Hematopoietic multipotent progenitor cell treated with erythropoietin and hydrocortisone succinate and interleukin-3 and kit ligand, for 6 days (in vitro differentiated cells): ENCODE measurements around the gene TBC1D12.
"Not testable (repeated sequence)": the region's sequence is repeated elsewhere in the genome, so short reads cannot be mapped to it uniquely, and the experiment has no call there.

ENCODE experiments used
- DNase-seq: peaks from one replicate; pipeline ENCODE4 v3.0.0-alpha.2; 2015

TBC1D12 gene

GRCh38 chr10:94461503-94461902, 59.2 kb downstream of the TBC1D12 start:
- DNase-seq = no peak

- DNase-seq = no peak
These were observed 59.8 kb downstream of the TBC1D12 start for GRCh38 chr10:94462130-94462529.

- DNase-seq = no peak
These were observed 63.3 kb downstream of the TBC1D12 start for GRCh38 chr10:94465684-94466083.

DNA sequence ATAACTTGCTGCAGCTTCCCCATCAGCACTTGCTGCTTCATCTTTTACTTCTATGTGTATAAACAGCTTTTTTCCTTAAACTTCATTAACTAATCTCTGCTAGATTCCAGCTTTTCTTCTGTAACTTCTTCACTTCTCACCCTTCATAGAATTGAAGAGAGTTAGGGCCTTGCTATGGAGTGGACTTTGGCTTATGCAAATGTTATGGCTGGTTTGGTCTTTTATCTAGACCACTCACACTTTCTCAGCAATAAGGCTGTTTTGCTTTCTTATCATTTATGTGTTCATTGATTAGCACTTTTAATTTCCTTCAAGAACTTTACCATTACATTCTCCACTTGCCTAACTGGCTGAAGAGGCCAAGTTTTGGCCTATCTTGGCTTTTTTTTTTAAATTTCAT, 79.1 kb downstream of the TBC1D12 start:
- no peak for DNase-seq

DNA sequence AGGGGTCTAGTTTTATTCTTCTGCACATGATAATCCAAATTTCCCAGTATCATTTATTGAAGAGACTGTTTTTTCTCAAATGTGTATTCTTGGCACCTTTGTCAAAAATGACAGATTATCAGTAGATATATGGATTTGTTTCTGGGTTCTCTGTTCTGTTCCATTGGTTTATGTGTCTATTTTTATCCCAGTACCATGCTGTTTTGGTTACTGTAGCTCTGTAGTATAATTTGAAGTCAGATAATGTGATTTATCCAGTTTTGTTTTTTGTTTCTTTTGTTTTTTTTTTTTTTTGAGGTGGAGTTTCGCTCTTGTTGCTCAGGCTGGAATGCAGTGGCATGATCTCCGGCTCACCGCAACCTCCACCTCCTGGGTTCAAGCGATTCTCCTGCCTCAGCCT, 81.6 kb downstream of the TBC1D12 start:
- DNase-seq = no peak

DNA sequence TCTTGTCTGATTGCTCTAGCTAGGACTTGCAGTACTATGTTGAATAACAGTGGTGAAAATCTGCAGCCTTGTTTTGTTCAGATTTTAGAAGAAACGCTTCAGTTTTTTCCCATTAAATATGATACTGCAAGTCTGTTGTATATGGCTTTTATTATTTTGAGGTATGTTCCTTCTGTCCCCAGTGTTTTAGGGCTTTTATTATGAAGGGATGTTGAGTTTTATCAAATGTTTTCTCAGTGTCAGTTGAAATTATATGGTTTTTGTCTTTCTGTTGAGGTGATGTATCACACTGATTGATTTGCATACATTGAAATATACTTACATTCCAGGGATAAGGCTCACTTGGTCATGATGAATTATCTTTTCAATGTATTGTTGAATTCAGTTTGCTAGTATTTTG, 82.8 kb downstream of the TBC1D12 start:
- no peak for DNase-seq

GRCh38 chr10:94487575-94487974, 85.2 kb downstream of the TBC1D12 start:
- DNase-seq = no peak

DNA sequence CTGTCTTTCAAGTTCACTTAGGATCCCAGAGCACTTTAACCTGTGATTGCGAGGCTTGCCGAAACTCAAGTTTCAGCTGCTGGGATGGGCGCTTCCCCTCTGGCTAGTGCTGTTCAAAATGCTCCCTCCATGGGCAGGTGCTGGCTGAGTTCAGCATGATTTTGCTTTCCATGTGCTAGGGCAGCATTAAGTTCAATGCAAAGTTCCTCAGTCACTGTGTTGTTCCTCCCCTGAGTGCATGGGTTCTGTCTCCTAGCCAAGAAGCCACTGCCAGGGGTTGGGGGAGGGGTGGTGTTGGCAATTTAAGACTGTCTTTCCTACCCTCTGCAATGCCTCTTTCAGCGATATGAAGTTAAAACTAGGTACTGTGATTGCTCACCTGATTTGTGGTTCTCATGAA, 86.8 kb downstream of the TBC1D12 start:
- DNase-seq = no peak

DNA sequence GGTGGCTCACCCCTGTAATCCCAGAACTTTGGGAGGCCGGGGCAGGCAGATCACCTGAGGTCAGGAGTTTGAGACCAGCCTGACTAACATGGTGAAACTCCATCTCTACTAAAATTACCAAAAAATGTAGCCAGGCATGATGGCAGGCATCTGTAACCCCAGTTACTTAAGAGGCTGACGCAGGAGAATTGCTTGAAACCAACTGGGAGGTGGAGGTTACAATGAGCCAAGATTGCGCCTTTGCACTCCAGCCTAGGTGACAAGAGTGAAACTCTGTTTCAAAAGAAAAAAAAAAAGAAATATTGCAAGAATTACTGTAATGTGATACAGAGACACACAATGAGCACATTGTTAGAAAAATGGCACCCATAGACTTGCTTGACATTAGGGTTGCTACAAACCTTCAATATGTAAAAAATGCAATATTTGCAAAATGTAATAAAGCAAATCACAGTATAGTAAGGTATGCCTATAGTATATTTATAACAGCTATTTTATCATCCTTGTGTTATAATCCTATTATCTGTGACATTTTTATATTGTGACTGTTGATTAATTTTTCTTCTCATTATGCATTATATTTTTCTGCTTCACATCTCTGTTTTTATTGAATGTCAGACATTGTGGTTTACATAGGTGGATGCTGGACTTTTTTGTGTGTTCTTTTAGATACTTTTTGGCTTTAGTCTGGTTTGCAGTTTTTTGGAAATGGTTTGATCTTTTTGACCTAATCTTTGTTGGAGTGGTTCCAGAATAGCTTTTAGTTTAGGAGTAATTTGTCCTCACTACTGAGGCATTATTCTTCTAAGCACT, 87.8 kb downstream of the TBC1D12 start:
- no peak for DNase-seq

GRCh38 chr10:94490789-94491039, 88.4 kb downstream of the TBC1D12 start:
- no peak for DNase-seq

DNA sequence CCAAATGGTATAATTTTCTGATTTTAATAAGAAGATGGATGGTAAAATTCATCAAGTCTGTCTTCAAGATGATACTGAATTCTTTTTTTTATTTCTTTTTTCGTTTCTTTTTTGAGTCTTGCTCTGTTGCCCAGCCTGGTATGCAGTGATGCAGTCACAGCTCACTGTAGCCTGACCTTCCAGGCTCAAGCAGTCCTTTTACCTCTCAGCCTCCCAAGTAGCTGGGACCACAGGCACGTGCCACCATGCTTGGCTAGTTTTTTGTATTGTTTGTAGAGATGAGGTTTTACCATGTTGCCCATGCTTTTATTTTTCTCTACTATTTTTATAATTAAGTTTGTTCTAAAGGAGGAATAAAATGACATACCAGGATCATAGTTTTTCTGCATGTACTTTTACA, 91.1 kb downstream of the TBC1D12 start:
- no peak for DNase-seq

GRCh38 chr10:94496010-94496409, 93.7 kb downstream of the TBC1D12 start:
- no peak for DNase-seq

GRCh38 chr10:94496646-94497045, 94.3 kb downstream of the TBC1D12 start:
- no peak for DNase-seq

DNA sequence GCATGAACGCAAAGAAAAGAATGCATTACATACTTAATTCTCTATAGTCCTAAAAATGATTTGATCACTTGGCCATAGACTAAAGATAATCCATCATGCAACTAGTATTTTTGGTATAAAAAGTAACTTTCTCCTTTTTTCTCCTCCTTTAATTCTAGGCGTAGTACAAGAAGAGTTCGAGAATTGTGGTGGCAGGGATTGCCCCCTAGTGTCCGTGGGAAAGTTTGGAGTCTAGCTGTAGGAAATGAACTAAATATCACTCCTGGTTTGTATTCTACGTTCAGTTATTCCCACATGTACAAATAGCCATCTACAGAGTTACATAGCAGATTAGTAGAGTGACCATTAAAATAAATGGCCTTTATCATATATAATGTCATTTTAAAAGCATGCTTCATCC, 97.7 kb downstream of the TBC1D12 start:
- peak; percentile 5 for DNase-seq

DNA sequence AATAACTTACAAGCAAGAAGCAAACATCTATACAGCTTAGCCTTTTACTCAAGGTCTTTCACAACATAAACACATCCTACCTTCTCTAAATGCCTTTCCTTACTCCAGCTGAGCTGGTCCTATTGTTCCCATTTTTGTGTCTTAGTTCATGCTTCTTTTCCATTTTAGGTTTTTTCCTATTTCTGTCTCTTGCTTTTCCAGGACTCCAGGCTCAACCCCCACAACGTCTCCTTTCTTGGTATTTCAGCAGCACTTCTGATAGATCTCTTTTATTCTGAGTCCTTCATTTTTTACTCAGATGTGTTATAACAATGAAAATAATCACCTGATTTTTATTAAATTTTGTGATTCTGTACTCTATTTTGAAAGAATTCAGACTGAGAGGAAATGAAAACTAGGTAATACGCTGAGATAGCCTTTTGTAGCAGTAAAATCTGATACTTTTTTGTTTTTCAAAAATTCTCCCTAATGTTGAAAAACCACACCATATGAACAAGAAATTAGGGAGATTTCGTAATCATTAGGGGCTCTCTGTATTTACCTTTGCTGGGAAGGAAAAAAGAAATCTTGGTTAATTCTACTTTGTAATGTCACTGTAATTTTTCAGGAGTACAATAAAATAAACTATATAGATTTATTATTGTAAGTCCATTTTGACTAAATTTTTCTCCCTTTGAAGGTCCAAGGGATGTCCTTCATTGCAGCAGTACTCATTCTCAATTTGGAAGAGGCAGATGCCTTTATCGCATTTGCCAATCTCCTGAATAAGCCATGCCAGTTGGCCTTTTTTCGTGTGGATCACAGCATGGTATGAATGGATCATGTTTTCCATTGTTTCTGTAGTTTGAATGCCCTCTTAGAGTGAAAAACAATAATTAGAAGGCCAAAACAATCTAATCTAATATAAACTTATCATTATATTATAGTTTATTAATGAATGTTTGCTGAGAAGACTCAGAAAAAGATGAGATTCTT, 119.2 kb downstream of the TBC1D12 start:
- no peak for DNase-seq

GRCh38 chr10:94524146-94524545, 121.8 kb downstream of the TBC1D12 start:
- no peak for DNase-seq

DNA sequence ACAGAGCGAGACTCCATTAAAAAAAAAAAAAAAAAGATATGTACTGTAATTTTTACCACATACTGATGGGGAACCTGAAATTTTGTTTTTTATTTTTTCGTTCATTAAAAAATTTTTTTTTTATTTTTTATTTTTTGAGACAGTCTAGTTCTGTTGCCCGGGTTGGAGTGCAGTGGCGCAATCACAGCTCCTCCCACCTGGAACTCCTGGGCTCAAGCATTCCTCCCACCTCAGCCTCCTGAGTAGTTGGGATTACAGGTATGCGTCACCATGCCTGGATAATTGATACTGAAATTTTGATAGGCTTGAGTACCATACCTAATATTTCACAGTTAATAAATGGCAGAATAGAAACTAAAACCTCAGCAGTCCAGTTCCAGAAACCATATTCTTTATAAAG, 122.4 kb downstream of the TBC1D12 start:
- DNase-seq = no peak

DNA sequence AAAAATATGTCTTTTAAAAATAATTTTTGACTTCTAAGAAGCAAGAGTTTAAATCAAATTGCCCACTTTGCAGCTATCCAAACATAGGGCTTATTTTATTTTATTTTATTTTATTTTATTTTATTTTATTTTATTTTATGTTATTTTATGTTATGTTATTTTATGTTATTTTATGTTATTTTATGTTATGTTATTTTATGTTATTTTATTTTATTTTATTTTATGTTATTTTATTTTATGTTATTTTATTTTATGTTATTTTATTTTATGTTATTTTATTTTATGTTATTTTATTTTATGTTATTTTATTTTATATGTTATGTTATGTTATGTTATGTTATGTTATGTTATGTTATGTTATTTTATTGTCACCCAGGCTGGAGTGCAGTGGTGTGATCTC, 129.2 kb downstream of the TBC1D12 start:
- not testable (repeated sequence) for DNase-seq

DNA sequence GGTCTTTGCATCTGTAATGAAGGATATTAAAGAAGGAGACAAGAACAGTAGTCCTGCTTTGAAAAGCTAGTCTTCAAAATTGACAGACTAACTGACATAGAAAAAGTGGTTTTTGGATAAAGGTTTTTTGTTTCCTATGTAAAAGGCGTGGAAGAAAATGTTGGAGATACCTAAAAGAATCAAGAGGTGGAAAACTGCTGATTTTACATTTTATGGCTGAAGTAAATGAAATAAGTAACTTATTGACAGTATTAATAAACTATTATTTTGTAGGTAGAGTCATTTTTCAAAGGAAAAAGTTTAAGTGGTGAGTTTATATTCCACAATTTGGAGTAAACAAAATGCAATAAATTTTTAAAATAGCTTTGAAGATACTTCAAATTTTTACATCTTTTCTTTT, 130.7 kb downstream of the TBC1D12 start:
- DNase-seq = no peak

GRCh38 chr10:94542282-94542681, 139.9 kb downstream of the TBC1D12 start:
- DNase-seq = not testable (repeated sequence)

GRCh38 chr10:94545391-94546048, 143.2 kb downstream of the TBC1D12 start, which contains the start of gene HELLS:
Gene HELLS, plus strand, starts transcription at chr10:94545788. Its CDS starts 134 bp downstream, at chr10:94545922.
- DNase-seq = peak; percentile 92

DNA sequence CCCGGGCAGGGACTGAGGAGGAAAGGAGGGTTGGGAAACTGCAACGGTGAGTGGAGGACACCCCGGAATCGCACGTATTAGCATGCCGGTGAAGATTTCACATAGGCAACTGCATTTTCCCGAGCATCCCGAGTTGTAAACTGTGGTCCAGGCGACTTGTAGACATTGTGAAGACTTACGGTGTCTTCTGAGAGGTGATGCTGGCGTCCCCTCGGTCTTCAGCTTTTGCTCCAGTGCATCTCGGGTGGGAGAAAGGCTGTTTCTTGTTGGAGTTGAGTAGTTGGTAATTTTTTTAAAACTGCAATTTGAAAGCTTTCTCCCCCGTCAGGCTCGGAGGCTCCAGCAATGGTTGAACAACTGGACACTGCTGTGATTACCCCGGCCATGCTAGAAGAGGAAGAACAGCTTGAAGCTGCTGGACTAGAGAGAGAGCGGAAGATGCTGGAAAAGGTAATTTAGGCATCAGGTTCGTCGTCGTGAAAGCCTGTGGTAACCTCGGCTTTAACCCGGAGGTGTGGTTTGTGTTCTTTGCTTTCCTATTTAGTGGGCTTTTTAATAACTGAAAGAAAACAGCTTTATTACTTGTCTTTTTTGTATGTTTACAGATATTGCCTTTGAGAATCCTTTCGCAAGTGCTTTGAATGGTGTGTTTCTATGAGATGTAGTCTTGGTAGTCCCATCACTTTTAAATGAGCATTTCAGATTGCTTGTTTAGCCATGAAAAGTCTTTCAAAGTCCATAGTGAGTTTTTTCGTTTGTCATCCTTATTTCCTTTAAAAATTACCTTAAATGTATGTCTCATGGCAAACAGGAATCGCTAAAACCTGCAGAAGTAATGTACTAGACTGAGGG, 143.9 kb downstream of the TBC1D12 start:
- peak; percentile 39 for DNase-seq

DNA sequence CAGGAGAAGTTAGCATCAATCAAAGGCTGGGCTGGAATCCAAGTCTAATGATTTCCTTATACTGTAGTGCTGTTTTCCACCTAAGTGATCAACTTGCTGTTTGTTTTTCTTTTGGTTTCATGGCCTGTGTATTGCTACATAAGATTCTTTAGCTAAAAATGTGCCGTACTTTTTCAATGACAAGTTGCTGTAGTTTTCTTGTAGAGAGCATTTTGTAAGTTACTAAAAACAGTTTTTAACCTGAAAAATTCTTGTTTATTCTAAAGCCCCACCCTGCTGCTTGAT, 144.5 kb downstream of the TBC1D12 start:
- DNase-seq = peak; percentile 49
